Embryonic facial prominence (tissue), 1 donor: ENCODE data around the gene RAX2.
"Not testable (repeated sequence)": the region's sequence is repeated elsewhere in the genome, so short reads cannot be mapped to it uniquely, and the experiment has no call there.

Experiments
- DNase-seq: peaks from one replicate; pipeline ENCODE4 v3.0.0-alpha.2; 2016; ENCODE audit errors: extremely low spot score

RAX2 gene

GRCh38 chr19:3760871-3761361, 11.1 kb downstream of the RAX2 start:
- no peak for DNase-seq

- no peak for DNase-seq
Measured at GRCh38 chr19:3759482-3760254, 12.4 kb downstream of the RAX2 start.

DNA sequence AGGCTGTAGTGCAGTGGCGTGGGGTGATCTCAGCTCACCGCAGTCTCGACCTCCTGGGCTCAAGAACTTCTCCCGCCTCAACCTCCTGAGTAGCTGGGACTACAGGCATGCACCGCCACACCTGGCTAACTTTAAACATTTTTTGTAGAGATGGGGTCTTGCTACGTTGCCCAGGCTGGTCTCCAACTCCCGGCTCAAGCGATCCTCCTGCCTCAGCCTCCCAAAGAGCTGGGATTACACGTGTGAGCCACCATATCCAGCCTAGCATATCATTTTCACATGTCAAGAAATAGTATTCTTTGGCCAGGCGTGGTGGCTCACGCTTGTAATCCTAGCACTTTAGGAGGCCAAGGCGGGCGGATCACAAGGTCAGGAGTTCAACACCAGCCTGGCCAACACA, 13.7 kb downstream of the RAX2 start:
- DNase-seq, result not testable (repeated sequence)

DNA sequence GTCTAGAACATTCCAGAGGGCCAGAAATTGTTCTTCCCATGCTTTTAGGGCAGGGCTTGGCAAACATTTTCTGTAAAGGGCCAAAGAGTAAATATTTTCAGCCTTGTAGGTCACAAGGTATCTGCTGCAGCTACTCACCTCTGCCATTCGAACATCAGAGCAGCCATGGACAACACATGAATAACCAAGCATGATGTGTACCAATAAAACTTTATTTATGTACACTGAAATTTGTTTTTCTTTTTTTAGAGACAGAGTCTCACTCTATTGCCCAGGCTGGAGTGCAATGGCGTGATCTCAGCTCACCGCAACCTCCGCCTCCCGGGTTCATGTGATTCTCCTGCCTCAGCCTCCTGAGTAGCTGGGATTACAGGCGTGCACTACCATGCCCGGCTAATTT, 14.3 kb downstream of the RAX2 start:
- not testable (repeated sequence) for DNase-seq

- no peak for DNase-seq
Measured at GRCh38 chr19:3753631-3754410, 18.2 kb downstream of the RAX2 start.

- no peak for DNase-seq
Measured at GRCh38 chr19:3752492-3752891, 19.5 kb downstream of the RAX2 start.

- no peak for DNase-seq
Measured at GRCh38 chr19:3751236-3751635, 20.8 kb downstream of the RAX2 start.

DNA sequence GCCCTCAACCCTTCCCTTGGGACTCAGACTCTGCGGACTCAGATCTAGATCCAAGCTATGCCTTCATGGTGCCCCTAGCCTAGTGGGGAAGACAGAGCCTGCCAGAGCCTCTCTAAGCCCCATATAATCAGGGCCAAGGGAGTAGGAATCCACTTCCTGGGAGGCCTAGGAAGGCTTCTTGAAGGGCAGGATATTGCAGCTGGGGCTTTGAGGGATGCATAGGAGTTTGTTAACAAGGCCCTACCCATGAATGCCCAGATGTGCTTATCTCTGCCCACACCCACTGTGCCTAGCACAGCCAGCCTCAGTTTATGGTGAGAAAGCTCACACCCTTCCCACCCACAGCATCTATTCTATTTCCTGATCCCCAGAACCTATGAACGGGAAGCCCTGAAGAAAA, 21.8 kb downstream of the RAX2 start:
- no peak for DNase-seq

GRCh38 chr19:3748965-3749364, 23.1 kb downstream of the RAX2 start:
- no peak for DNase-seq

DNA sequence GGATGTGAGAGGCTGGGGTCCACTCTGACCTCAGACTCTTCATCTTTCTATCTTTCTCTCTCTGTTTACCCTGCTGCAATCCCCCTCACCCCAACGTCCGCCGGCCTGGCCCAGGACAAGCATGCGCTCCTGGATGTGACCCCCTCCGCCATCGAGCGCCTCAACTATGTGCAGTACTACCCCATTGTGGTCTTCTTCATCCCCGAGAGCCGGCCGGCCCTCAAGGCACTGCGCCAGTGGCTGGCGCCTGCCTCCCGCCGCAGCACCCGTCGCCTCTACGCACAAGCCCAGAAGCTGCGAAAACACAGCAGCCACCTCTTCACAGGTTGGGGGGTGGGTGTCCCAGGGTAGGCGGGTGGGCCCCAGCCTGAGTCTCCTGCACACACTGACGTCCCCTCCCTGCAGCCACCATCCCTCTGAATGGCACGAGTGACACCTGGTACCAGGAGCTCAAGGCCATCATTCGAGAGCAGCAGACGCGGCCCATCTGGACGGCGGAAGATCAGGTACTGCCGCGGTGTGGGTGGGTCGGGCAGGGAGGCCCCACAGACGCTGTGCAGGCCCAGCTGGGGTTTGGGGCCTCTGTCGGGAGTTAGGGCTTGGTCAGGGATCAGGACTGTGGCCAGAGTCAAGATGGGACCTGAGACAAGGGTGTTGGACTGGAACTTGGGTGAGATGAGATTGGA, 25.5 kb downstream of the RAX2 start:
- DNase-seq, result no peak

DNA sequence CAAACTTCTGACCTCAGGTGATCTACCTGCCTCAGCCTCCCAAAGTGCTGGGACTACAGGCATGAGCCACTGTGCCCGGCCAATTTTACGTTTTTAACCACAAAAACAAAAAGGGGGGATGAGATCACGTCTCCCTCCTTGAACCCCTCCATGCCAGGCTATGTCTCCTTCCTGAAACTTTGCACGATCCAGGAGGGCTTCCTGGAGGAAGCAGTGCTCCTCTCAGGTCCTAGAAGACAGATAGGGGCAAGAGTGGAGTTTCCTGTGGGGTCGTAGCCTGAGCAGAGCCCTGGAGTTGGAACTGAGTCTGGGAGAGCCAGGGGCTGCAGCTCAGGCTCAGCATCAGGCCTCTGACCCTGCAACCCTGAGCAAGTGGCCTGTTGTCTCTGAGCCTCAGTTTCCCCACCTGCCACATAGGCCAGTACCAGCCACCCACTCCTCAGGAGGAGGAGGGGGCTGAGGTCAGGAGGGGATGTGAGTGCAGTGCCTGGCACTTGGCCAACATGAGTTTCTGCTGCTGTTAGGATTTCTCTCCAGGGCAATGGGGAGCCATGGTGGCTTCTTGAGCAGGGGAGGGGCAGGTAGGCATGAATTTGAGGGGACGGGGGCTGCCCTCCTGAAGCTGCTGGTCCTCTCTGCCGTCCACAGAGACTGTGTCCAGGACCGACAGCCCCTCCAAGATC, 26.5 kb downstream of the RAX2 start:
- no peak for DNase-seq

GRCh38 chr19:3743486-3743885, 28.5 kb downstream of the RAX2 start:
- DNase-seq, result no peak

GRCh38 chr19:3740431-3740830, 31.6 kb downstream of the RAX2 start:
- DNase-seq, result no peak

DNA sequence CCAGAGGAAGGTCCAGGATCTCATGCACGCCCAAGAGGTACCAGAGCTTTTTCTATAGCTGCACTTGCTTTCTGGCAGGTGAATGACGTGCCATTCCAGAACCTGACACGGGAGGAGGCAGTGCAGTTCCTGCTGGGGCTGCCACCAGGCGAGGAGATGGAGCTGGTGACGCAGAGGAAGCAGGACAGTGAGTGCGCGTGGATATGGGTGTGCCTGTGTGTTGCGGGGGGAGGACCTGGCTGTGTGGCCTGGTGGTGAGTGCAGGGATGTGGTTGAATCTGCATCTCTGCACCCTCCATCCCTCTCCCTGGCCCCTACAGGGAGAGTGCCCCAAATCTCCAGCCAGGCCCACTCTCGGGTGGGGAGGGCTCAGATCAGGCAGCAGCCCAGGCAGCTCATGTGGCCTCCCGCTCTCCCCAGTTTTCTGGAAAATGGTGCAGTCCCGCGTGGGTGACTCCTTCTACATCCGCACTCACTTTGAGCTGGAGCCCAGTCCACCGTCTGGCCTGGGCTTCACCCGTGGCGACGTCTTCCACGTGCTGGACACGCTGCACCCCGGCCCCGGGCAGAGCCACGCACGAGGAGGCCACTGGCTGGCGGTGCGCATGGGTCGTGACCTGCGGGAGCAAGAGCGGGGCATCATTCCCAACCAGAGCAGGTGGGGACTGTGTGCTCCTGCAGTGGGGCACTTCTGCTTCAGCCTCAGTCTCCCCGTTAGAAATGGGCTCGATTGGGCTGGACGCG, 33.4 kb downstream of the RAX2 start:
- no peak for DNase-seq

DNA sequence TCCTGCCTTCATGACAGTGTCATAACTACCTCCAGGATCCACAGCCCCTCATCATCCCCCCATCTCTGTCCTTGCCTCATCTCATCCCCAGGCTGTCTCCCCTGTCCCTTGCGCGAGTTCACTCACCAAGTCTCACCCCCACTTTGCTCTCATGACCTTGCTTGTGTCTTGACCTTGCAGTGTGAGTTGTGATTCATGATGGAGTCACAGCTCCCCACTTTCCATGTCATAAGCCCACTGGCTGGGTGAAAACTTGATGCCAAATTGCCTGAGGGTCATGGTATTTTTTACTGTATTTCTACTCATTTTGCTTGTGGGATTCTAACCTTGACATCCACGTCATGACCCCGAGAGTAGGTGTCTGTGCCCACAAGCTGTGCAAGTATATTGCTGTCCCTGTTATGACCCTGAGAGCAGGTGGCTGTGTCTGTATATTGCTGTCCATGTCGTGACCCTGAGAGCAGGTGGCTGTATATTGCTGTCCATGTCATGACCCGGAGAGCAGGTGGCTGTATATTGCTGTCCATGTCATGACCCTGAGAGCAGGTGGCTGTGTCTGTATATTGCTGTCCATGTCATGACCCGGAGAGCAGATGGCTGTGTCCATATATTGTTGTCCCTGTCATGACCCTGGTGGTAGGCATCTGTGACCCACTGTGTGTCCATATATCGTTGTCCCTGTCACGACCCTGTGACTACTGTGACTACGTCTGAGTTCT, 34.4 kb downstream of the RAX2 start:
- DNase-seq, result no peak

DNA sequence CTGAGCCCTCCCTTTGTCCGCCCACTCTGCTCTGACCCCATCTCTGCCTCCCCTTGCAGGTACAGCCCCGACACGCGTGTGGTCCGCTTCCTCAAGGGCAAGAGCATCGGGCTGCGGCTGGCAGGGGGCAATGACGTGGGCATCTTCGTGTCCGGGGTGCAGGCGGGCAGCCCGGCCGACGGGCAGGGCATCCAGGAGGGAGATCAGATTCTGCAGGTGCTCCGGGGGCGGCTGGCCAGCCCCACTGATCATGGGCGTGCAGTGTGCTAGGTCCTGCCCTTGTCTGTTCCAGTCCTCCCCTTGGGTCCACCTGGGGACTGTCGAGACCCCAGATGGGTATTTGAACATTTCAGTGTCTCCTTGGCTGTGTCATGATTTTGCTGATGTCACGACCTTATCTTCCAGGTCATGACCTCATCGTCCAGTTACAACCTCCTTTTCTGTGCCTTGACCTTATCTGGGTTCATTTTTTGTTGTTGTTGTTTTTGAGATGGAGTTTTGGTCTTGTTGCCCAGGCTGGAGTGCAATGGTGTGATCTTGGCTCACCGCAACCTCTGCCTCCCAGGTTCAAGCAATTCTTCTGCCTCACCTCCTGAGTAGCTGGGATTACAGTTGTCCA, 35.8 kb downstream of the RAX2 start:
- no peak for DNase-seq

DNA sequence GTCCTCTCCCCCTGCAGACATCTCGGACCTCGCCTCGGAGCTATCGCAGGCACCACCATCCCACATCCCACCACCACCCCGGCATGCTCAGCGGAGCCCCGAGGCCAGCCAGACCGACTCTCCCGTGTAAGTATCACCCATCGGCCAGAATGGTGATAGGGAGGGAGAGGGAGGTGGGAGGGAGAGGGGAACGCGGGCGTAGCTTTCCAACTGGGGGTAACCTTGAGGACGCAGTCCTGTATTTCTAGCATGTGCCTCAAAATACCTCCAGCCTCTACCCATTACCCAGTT, 37.8 kb downstream of the RAX2 start:
- DNase-seq, result no peak

GRCh38 chr19:3733549-3734309, 38.3 kb downstream of the RAX2 start:
- DNase-seq, result no peak

GRCh38 chr19:3732108-3732507, 39.9 kb downstream of the RAX2 start:
- no peak for DNase-seq
